ENCODE results near the gene ZMAT3.
"Not testable (repeated sequence)": the region's sequence is repeated elsewhere in the genome, so short reads cannot be mapped to it uniquely, and the experiment has no call there.

The ZMAT3 gene

DNA sequence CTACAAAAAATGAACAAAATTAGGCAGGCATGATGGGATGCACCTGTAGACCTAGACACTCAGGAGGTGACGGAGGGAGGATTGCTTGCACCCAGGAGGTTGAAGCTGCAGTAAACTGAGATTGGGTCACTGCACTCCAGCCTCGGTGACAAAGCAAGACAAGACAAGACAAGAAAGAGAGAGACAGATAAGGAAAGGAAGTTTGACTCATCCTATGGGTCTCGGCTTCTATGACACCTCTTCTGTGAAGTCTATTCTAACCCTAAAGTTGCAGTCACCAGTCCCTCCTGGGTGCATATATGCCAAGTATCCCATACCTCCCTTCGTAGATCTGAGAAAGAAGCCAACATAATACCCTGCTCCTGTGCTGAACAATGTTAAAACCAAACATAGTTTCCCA lies 7.9 kb upstream of the ZMAT3 start:
- no peaks in the 10 kb centered on the region for H3K9me3 Mint-ChIP-seq
- DNase-seq, result no peak
- peaks cover 12% of the 10 kb centered on the region for H3K4me1 Mint-ChIP-seq (ENCODE audit: low read depth)
- H3K27me3 Mint-ChIP-seq, result no peaks in the 10 kb centered on the region
- H3K36me3 Mint-ChIP-seq (ENCODE audit: low read depth), result no peaks in the 10 kb centered on the region
- no peak overlapping the region for H3K4me3 Mint-ChIP-seq
- no peak overlapping the region for H3K27ac Mint-ChIP-seq

DNA sequence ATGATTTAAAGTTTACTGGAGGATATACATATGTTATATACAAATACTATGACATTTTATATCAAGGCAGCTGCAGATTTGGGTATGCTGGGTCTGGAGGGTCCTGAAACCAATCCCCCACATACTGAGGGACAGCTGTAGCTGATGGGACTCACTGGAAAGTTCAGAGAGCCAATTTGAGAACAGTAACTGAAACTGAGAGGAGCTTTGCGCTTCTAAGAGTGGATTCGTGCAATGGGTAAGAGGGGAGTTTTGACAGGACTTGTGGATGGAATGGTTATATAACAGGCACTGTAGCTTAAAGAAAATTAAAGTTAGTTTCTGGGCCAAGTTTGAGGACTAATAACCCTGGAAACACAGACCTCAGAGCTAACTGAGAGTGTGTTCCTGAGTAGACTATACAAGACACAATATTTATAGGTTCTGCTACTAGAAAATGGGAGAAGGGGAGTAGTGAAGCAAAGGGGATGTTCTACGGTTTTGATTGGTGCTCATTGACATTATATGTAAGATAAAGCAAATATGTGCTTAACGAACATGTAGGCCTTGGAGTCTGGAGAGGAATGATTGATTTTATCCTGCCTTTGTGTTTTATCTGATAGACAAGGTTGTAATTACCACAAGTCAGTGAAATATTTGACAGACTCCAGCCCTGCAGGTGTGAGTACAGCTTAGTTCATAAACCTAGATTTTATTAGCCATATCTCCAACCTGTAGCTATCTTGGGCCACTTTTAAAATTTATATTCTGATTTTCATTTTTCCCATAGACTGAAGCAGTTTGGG lies 4.8 kb upstream of the ZMAT3 start:
- H3K27ac Mint-ChIP-seq, result no peak overlapping the region
- H3K27me3 Mint-ChIP-seq, result no peaks in the 10 kb centered on the region
- no peak overlapping the region for H3K4me3 Mint-ChIP-seq
- no peaks in the 10 kb centered on the region for H3K36me3 Mint-ChIP-seq (ENCODE audit: low read depth)
- no peaks in the 10 kb centered on the region for H3K9me3 Mint-ChIP-seq
- no peak for DNase-seq
- H3K4me1 Mint-ChIP-seq (ENCODE audit: low read depth), result peaks cover 19% of the 10 kb centered on the region

DNA sequence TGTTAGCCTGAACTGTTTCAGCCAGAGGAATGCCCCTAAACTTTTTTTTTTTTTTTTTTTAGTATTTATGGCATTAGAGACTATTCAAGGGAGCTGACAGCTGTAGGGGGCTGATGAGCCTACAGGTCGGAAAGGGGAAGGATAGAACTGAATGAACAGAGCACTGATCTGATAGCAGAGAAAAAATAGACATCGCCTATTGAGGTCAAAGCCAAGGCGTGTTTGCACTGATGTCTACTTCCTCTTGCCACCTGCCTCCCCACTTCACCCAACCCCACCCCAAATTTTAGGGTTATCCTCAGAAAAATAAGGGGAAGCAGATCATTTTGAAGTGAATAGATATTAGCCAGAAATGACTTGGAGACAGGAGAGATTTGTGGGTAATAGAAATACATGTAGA lies 3.0 kb upstream of the ZMAT3 start:
- Mint-ChIP-seq H3K27ac (no peak overlapping the region), H3K4me3 (no peak overlapping the region), H3K36me3 (ENCODE audit: low read depth) (peaks cover 5% of the 10 kb centered on the region), H3K9me3 (no peaks in the 10 kb centered on the region), H3K4me1 (ENCODE audit: low read depth) (peaks cover 27% of the 10 kb centered on the region), H3K27me3 (no peaks in the 10 kb centered on the region)
- no peak for DNase-seq

DNA sequence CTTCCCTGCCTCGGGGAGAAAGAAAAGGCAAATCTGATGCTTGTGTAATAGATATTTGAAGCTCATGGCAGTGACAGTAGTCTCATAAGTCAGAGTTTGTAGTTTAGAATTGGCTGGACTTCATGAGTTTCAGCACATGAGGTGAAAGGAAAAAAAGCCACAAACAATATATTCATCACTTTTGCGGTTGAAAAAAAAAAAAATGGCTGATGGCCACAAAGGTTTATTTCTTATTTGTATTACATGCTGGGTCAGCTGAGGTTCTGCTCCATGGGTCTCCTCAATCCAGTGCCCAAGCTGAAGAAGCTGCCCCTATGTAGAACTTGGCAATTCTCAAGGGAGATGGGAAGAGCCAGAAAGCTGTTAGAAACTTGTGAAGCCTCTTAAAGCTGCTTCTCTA lies 2.2 kb upstream of the ZMAT3 start:
- DNase-seq, result no peak
- Mint-ChIP-seq H3K36me3 (ENCODE audit: low read depth) (peaks cover 5% of the 10 kb centered on the region), H3K27me3 (no peaks in the 10 kb centered on the region), H3K4me1 (ENCODE audit: low read depth) (peaks cover 34% of the 10 kb centered on the region), H3K27ac (no peak overlapping the region), H3K4me3 (no peak overlapping the region), H3K9me3 (no peaks in the 10 kb centered on the region)

DNA sequence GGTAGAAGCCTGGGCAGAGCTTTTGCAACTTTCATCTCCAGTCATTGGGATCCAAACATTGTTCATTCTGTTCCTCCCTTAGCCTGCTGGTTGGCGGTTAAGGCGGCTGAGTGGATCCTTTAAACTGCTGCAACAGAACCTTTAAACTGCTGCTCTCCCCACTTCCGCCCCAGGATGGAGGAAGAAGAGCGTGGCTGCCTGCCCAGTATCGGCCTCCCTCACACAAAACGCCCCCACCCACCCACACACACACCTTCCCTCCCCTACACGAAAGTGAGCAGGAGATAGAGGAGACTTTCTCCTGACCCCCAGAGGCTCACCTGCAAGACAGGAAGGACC lies 460 bp upstream of the ZMAT3 start:
- no peak for DNase-seq
- Mint-ChIP-seq H3K4me1 (ENCODE audit: low read depth) (peaks cover 38% of the 10 kb centered on the region), H3K27ac (peak overlapping the region; percentile 91), H3K36me3 (ENCODE audit: low read depth) (peaks cover 16% of the 10 kb centered on the region), H3K27me3 (no peaks in the 10 kb centered on the region), H3K9me3 (no peaks in the 10 kb centered on the region), H3K4me3 (peak overlapping the region; percentile 96)

DNA sequence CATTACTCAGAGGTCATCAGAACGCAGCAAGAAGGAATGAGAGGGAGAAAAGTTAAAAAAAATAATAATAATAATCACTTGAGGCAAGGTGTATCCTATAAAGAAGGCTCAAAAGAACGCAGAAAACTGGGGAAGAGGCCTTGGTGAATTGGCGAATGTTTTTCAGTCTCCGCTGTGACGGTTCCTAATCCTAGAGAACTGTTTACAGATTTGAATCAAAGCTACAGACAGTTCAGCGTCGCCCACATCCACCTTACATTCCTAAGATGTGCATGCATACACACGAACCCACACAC lies 634 bp downstream of the ZMAT3 start:
- no peaks in the 10 kb centered on the region for H3K9me3 Mint-ChIP-seq
- peak overlapping the region; percentile 96 for H3K4me3 Mint-ChIP-seq
- H3K27me3 Mint-ChIP-seq, result no peaks in the 10 kb centered on the region
- DNase-seq, result no peak
- H3K4me1 Mint-ChIP-seq (ENCODE audit: low read depth), result peaks cover 40% of the 10 kb centered on the region
- peak overlapping the region; percentile 95 for H3K27ac Mint-ChIP-seq
- H3K36me3 Mint-ChIP-seq (ENCODE audit: low read depth), result peaks cover 27% of the 10 kb centered on the region

DNA sequence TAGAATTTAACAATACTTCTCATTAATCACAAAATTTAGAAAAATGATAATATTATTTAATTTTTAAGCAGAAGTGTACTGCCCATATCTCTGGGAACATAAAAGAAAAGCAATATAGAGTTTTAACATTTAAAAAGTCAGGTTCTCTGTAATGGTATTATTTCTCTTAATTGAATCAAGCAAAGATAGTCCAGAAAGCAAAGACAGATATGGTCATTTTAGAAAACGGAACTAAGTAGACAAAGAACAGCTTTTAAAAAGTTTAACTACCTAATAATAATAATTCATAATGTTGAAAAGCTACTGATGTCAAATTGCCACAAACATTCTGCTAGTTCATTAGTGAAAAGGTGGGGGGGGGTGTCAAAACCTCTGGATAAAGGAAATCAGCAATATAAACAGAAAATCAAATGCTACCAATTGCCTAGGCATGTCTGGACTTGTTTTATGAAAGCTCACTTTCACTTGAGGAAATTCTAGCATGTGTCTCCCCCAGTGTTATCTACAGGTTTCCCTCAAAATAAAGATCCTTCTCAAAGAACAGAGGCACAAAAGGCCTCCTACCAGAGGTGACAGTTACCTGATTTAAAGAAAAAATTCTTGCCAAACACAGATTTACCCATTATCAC lies 1.7 kb downstream of the ZMAT3 start:
- Mint-ChIP-seq H3K27me3 (no peaks in the 10 kb centered on the region), H3K9me3 (no peaks in the 10 kb centered on the region), H3K27ac (no peak overlapping the region), H3K4me1 (ENCODE audit: low read depth) (peaks cover 42% of the 10 kb centered on the region), H3K36me3 (ENCODE audit: low read depth) (peaks cover 33% of the 10 kb centered on the region), H3K4me3 (peak overlapping the region; percentile 51)
- DNase-seq, result no peak

DNA sequence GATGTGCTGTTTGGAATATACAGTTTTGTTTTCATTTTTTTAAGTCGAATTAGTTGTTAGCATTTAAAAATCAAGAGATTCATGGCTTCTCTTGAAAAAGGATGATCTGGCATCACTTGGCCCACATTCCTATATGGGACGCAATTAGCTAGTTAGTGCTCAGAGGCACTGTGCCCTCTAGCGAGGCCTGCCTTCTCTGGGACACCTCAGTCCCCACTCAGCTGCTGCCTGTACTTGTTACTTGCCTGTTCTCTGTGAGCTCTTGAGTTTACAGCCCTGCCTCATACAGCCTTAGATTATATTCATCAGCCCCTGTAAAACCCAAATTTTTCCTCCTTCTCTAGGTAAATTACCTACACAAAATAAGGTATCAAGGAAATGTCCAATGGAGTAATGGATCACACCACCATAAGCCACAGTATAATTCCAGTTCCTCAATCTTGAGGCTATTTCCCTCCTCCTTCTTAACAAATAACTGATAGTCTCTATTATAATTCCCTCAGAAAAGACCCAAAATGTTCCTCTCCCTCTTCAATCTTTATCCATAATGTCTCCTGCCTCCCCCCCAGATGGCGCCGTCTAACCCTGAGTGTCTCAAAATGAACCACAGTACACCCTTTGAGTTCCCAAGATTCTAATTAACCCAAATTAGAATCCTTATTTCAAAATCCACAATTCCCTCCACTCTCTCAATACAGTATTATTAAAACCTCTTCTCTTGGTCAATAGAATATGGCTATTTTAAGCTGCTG lies 2.7 kb downstream of the ZMAT3 start:
- H3K27ac Mint-ChIP-seq, result no peak overlapping the region
- peaks cover 46% of the 10 kb centered on the region for H3K4me1 Mint-ChIP-seq (ENCODE audit: low read depth)
- no peaks in the 10 kb centered on the region for H3K27me3 Mint-ChIP-seq
- DNase-seq, result no peak
- peak overlapping the region; percentile 3 for H3K4me3 Mint-ChIP-seq
- peaks cover 39% of the 10 kb centered on the region for H3K36me3 Mint-ChIP-seq (ENCODE audit: low read depth)
- H3K9me3 Mint-ChIP-seq, result no peaks in the 10 kb centered on the region

DNA sequence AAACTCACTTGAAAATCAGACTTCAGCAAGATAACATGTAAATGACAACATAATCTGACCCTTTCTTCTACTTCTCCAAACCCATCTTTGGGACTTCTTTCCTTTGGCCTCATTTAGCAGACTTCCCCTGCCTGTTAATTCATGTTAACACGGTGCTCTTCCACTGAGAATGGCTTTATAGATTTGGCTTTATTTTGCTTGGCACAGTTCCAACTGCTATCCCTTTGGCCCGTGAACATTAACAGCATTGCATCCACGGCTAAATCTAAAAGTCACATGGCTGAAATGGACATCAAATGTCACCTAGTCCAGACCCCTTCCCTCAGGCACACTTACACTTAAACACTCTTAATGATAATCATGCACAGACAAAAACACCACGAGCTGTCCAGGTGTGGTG lies 3.8 kb downstream of the ZMAT3 start:
- H3K9me3 Mint-ChIP-seq, result no peaks in the 10 kb centered on the region
- DNase-seq, result no peak
- H3K4me1 Mint-ChIP-seq (ENCODE audit: low read depth), result peaks cover 43% of the 10 kb centered on the region
- no peaks in the 10 kb centered on the region for H3K27me3 Mint-ChIP-seq
- peaks cover 47% of the 10 kb centered on the region for H3K36me3 Mint-ChIP-seq (ENCODE audit: low read depth)
- no peak overlapping the region for H3K4me3 Mint-ChIP-seq
- no peak overlapping the region for H3K27ac Mint-ChIP-seq

DNA sequence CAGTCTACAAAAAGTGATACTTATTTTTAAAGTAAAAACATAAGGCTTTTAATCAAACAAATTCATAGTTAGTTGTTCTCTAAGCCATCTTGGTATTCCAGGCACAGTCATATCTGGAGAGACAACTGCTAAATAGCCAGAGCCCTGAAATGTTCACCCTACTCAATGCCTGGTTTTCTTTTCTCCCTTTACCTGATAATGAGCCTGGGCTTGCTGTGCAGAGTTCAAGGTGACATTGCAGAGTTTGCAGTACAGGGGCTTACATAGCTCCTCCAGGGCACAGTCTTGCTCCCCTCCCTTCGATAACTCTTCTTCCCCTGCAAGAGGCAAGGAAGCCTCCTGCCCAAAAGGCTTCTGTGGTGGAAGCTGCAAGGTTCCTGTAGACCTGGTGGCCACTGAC lies 4.3 kb downstream of the ZMAT3 start:
- no peak overlapping the region for H3K4me3 Mint-ChIP-seq
- DNase-seq, result no peak
- H3K4me1 Mint-ChIP-seq (ENCODE audit: low read depth), result peaks cover 44% of the 10 kb centered on the region
- peaks cover 50% of the 10 kb centered on the region for H3K36me3 Mint-ChIP-seq (ENCODE audit: low read depth)
- H3K27me3 Mint-ChIP-seq, result no peaks in the 10 kb centered on the region
- H3K27ac Mint-ChIP-seq, result no peak overlapping the region
- H3K9me3 Mint-ChIP-seq, result no peaks in the 10 kb centered on the region

DNA sequence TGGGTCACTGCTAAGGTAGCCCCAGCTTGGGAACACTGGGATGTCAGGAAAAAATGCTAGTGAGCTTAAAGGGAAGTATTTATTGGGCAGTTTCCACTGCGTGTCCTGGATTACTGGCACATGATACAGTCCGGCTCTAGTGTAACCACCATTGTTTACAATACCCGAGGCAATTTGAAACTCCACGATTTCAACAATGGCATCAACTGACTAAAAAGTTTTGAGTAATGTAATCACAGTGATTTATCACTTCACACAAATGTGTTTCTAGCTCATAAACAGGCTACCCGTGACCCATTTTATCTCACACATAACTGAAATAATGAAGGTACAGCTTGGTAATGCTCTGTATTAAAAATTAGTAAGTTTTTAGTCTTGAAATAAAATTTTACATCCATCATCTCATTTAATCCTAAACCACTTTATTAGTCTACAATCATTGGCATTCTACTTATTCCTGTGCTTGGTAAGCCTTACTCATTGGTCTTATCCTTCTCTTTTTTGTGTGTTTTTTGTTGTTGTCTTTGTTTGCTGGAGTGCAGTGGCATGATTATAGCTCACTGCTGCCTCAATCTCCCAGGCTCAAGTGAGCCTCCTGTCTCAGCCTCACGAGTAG lies 7.6 kb downstream of the ZMAT3 start:
- H3K4me3 Mint-ChIP-seq, result no peak overlapping the region
- no peaks in the 10 kb centered on the region for H3K9me3 Mint-ChIP-seq
- no peak overlapping the region for H3K27ac Mint-ChIP-seq
- DNase-seq, result no peak
- peaks cover 64% of the 10 kb centered on the region for H3K36me3 Mint-ChIP-seq (ENCODE audit: low read depth)
- peaks cover 40% of the 10 kb centered on the region for H3K4me1 Mint-ChIP-seq (ENCODE audit: low read depth)
- no peaks in the 10 kb centered on the region for H3K27me3 Mint-ChIP-seq

DNA sequence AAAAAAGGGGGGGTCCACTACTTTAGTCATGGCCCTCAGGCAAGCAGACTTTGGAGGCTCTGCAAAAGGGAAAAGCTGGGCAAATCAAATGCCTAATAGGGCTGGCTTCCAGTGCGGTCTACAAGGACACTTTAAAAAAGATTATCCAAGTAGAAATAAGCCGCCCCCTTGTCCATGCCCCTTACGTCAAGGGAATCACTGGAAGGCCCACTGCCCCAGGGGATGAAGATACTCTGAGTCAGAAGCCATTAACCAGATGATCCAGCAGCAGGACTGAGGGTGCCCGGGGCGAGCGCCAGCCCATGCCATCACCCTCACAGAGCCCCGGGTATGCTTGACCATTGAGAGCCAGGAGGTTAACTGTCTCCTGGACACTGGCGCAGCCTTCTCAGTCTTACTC lies 15.3 kb downstream of the ZMAT3 start:
- peaks cover 54% of the 10 kb centered on the region for H3K36me3 Mint-ChIP-seq (ENCODE audit: low read depth)
- peaks cover 5% of the 10 kb centered on the region for H3K9me3 Mint-ChIP-seq
- H3K4me3 Mint-ChIP-seq, result no peak overlapping the region
- DNase-seq, result no peak
- peaks cover 19% of the 10 kb centered on the region for H3K4me1 Mint-ChIP-seq (ENCODE audit: low read depth)
- H3K27ac Mint-ChIP-seq, result no peak overlapping the region
- no peaks in the 10 kb centered on the region for H3K27me3 Mint-ChIP-seq

DNA sequence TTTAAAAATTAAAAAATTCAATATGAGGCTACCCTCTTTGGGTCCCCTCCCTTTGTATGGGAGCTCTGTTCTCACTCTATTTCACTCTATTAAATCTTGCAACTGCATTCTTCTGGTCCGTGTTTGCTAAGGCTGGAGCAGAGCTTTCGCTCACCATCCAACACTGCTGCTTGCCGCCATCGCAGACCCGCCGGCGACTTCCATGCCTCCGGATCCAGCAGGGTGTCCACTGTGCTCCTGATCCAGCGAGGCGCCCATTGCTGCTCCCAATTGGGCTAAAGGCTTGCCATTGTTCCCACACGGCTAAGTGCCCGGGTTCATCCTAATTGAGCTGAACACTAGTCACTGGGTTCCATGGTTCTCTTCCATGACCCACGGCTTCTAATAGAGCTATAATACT lies 17.0 kb downstream of the ZMAT3 start:
- H3K9me3 Mint-ChIP-seq, H3K4me3 Mint-ChIP-seq, H3K27ac Mint-ChIP-seq, H3K27me3 Mint-ChIP-seq, DNase-seq: not testable (repeated sequence)
- Mint-ChIP-seq H3K4me1 (ENCODE audit: low read depth) (peaks cover 22% of the 10 kb centered on the region), H3K36me3 (ENCODE audit: low read depth) (peaks cover 50% of the 10 kb centered on the region)

DNA sequence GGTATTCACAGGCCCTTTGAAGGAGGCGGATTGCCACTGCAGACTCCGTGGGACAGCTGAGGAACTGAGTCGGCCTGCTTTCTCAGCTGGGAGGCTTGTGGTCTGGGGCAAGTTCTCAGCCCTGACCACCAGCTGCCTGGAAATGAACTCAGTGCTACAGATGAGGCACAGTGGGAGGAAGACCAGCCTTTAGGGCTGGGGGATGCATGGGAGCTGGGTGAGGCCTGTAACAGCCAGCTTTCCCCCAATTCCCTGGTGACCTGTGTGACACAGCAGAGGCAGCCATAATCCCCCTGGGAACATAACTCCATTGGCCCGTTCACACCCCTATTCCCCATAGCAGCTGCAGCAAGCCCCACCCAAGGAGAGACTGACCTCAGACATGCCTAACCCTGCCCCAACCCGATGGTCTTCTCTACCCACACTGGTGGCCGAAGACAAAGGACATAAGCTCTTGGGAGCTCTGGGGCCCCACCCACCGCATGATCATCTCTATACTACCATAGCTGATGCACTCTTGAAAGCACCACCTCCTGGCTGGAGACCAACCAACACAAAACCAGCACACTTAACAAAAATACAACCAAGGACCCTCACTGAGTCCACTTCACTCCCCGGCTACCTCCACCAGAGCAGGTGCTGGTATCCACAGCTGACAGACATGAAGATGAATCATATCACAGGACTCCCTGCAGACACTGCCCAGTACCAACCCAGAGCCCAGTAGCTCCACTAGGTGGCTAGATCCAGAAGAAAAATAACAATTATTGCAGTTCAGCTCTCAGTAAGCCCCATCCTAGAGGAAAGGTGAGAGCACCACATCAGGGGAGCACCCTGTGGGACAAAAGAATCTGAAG lies 24.9 kb downstream of the ZMAT3 start:
- Mint-ChIP-seq H3K4me1 (ENCODE audit: low read depth) (peaks cover 59% of the 10 kb centered on the region), H3K27ac (no peak overlapping the region), H3K9me3 (peaks cover 11% of the 10 kb centered on the region), H3K4me3 (no peak overlapping the region), H3K36me3 (ENCODE audit: low read depth) (peaks cover 21% of the 10 kb centered on the region), H3K27me3 (no peaks in the 10 kb centered on the region)
- DNase-seq, result no peak

Data from activated T-cell treated with anti-CD3 and anti-CD28 coated beads, Interleukin-2, amount 50 U/mL, for 24 hours (primary cell).